PC-9 (cell line): ENCODE results near the gene MCM3. TPM values are rescaled to one million over a fixed set of nuclear protein-coding genes. Genes with fewer than 3 reads are reported as not detected.

Source experiments
- BruUV-seq: library from RNA; stranded (reverse); fragments of 400-500 nt; replicated peaks from 2 replicates; lab custom pipeline; 2021; lab: Mats Ljungman, UMichigan
- CTCF ChIA-PET: fragments of 300-600 bp; sonication (Branson Sonifier 250); formaldehyde crosslinking; loops from one replicate; lab custom pipeline; 2022; ENCODE audit warnings: antibody characterized with exemption; lab: Charles Lee
- POLR2A ChIA-PET: fragments of 300-600 bp; sonication (Branson Sonifier 250); formaldehyde crosslinking; loops from one replicate; lab custom pipeline; 2022; ENCODE audit warnings: antibody characterized with exemption; ENCODE audit not compliant: unreplicated experiment; lab: Charles Lee
- DNase-seq, 2 experiments: peaks; one replicate each; pipeline versions ENCODE4 v3.0.0 to v3.0.0-alpha.2; 2015 to 2022; ENCODE audit warnings: mixed read lengths in 1 of 2
- H2AFZ ChIP-seq: fragments of 200-600 bp; sonication (generic); 2 replicates; pipeline ENCODE4 v1.8.1; 2017; ENCODE audit warnings: antibody characterized with exemption
- H3F3A ChIP-seq: fragments of 200-600 bp; sonication (generic); 2 replicates; pipeline ENCODE4 v1.8.1; 2017; ENCODE audit warnings: antibody characterized with exemption, mild to moderate bottlenecking, low read depth; ENCODE audit not compliant: insufficient read depth
- H3K27ac ChIP-seq: fragments of 200-600 bp; sonication (generic); 2 replicates; pipeline ENCODE4 v1.6.1; 2016; ENCODE audit warnings: mixed run types
- H3K27me3 ChIP-seq: fragments of 200-600 bp; sonication (generic); 2 replicates; pipeline ENCODE4 v1.6.1; 2016; ENCODE audit warnings: low read depth, mixed run types; ENCODE audit not compliant: insufficient read depth
- H3K36me3 ChIP-seq: fragments of 200-600 bp; sonication (generic); 2 replicates; pipeline ENCODE4 v1.6.1; 2016; ENCODE audit warnings: low read depth, mixed run types
- H3K4me1 ChIP-seq: fragments of 200-600 bp; sonication (generic); replicated peaks from 2 replicates; pipeline ENCODE4 v1.6.1; 2016; ENCODE audit warnings: mixed run types; ENCODE audit not compliant: insufficient read depth
- H3K4me2 ChIP-seq: fragments of 200-600 bp; sonication (generic); 2 replicates; pipeline ENCODE4 v1.6.1; 2017; ENCODE audit warnings: mixed run types
- H3K4me3 ChIP-seq: fragments of 200-600 bp; sonication (generic); 2 replicates; pipeline ENCODE4 v1.6.1; 2016; ENCODE audit warnings: mixed run types
- H3K79me2 ChIP-seq: fragments of 200-600 bp; sonication (generic); 2 replicates; pipeline ENCODE4 v1.6.1; 2017; ENCODE audit warnings: low read depth, mixed run types
- H3K9me2 ChIP-seq: fragments of 200-600 bp; sonication (generic); 2 replicates; pipeline ENCODE4 v1.8.1; 2017; ENCODE audit warnings: mild to moderate bottlenecking; ENCODE audit not compliant: insufficient read depth
- H3K9me3 ChIP-seq: fragments of 200-600 bp; sonication (generic); 2 replicates; pipeline ENCODE4 v1.8.1; 2016; ENCODE audit warnings: low read depth; ENCODE audit not compliant: insufficient read depth
- H4K20me1 ChIP-seq: fragments of 200-600 bp; sonication (generic); 2 replicates; pipeline ENCODE4 v1.8.1; 2017; ENCODE audit not compliant: insufficient read depth
- EZH2 ChIP-seq: fragments of 200-600 bp; sonication (generic); IDR thresholded peaks from 2 replicates; pipeline ENCODE4 v1.8.0; 2017; ENCODE audit warnings: antibody characterized with exemption, low read depth
- intact Hi-C: fragments of 100-400 bp; cut with micrococcal nuclease; formaldehyde crosslinking; loops from one replicate; pipeline ENCODE4 v1.10.0; 2022; ENCODE audit not compliant: unreplicated experiment
- total RNA-seq: library from RNA; stranded (reverse); gene quantifications from 2 replicates; pipeline ENCODE4 v1.2.3, GENCODE V29; 2021
- TF ChIP-seq, protein P1 (sequence below): fragments of 200-600 bp; sonication (generic); conservative IDR thresholded peaks from 2 replicates; pipeline ENCODE4 v1.6.1; 2017; ENCODE audit warnings: mixed run types, antibody characterized with exemption, mild to moderate bottlenecking, moderate library complexity

The MCM3 gene
- total RNA-seq, 1 experiment from 2014 or later, result 111 TPM

DNA sequence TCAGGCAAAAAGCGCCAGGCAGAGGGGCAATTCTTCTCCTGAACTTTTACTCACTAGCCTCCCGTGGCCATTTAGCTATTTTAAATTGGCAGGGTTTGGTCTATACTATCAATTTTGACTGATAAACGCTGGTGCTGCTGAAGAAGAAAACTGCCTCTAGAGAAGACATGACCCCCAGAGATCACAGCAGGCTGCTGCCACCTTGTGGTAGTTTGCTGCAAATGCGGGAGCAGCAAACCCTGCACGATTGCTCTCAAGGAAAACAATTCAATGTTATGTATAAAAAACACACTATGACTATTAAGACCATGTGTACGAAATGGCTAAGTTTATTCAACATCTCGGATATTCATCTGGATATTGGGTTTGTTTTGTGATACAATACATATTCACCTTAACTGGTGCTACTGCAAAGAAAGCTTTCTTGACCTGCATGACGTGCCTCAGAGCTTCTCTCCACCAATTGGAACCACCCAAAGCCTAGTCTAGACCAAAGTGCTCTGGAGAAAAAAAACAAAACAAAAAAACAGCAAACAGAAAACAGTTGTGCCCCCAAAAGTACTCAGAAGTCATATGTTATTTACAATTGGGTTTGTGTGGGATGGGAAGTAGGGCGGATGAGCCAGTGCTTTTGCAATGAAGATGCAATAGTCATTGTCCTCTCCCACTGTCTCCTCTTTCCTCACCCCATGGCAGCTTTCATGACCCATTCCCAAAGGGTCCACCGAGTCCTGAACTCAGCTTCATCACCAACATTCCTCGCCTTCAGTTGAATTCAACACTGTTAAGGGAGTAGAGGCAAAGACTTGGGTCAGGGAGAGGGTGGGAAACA is 20.6 kb downstream of the MCM3 start:
- Histone ChIP-seq H3K4me1 (no peaks in the 10 kb centered on the region), H2AFZ (no peak overlapping the region), H3K4me3 (no peak overlapping the region), H3K9me3 (no peaks in the 10 kb centered on the region), H3K79me2 (no peaks in the 10 kb centered on the region), H3K27ac (no peak overlapping the region), H3K4me2 (no peak overlapping the region), H3K27me3 (no peaks in the 10 kb centered on the region), H3F3A (peaks cover 26% of the 10 kb centered on the region), H3K9me2 (no peaks in the 10 kb centered on the region), H4K20me1 (no peaks in the 10 kb centered on the region), H3K36me3 (peaks cover 37% of the 10 kb centered on the region; the same call in 1 of the 2 replicates)
- DNase-seq, result peak; percentile 50 to 56
- intact Hi-C loops, result loop anchor here (2.0 kb wide), 1 partner anchor 101 kb away; no protein-coding TSS in a partner anchor
- BruUV-seq, result TSS peak; percentile 18
- POLR2A ChIA-PET, result no interaction called here
- CTCF ChIA-PET, result interaction anchor here (1.6 to 1.7 kb wide), 2 partner anchors 19 to 22 kb away, joined by 3 read pairs; no protein-coding TSS in a partner anchor
- no peak for TF ChIP-seq EZH2
- TF ChIP-seq, protein P1, sequence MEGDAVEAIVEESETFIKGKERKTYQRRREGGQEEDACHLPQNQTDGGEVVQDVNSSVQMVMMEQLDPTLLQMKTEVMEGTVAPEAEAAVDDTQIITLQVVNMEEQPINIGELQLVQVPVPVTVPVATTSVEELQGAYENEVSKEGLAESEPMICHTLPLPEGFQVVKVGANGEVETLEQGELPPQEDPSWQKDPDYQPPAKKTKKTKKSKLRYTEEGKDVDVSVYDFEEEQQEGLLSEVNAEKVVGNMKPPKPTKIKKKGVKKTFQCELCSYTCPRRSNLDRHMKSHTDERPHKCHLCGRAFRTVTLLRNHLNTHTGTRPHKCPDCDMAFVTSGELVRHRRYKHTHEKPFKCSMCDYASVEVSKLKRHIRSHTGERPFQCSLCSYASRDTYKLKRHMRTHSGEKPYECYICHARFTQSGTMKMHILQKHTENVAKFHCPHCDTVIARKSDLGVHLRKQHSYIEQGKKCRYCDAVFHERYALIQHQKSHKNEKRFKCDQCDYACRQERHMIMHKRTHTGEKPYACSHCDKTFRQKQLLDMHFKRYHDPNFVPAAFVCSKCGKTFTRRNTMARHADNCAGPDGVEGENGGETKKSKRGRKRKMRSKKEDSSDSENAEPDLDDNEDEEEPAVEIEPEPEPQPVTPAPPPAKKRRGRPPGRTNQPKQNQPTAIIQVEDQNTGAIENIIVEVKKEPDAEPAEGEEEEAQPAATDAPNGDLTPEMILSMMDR, result peak; percentile 91

- ChIA-PET POLR2A (no interaction called here), CTCF (interaction anchor here (0.7 to 1.6 kb wide), 2 partner anchors 21 to 139 kb away, joined by 3 to 5 read pairs; no protein-coding TSS in a partner anchor)
- no peak overlapping the region for H3K4me2 ChIP-seq
- no peak overlapping the region for H3K4me3 ChIP-seq
- intact Hi-C loops, result loop anchor here (2.0 kb wide), 1 partner anchor 100 kb away; no protein-coding TSS in a partner anchor
- no peaks in the 10 kb centered on the region for H4K20me1 ChIP-seq
- no peak for TF ChIP-seq EZH2
- TF ChIP-seq, protein P1, result no peak
- BruUV-seq, result no TSS peak
- peaks cover 33% of the 10 kb centered on the region; the same call in 1 of the 2 replicates for H3K36me3 ChIP-seq
- H2AFZ ChIP-seq, result no peak overlapping the region
- H3K9me2 ChIP-seq, result no peaks in the 10 kb centered on the region
- peaks cover 26% of the 10 kb centered on the region for H3F3A ChIP-seq
- DNase-seq, result no peak
- no peaks in the 10 kb centered on the region for H3K4me1 ChIP-seq
- H3K9me3 ChIP-seq, result no peaks in the 10 kb centered on the region
- no peaks in the 10 kb centered on the region for H3K79me2 ChIP-seq
- no peaks in the 10 kb centered on the region for H3K27me3 ChIP-seq
- H3K27ac ChIP-seq, result no peak overlapping the region
Observed at GRCh38 chr6:52262620-52263344, 21.8 kb downstream of the MCM3 start.

DNA sequence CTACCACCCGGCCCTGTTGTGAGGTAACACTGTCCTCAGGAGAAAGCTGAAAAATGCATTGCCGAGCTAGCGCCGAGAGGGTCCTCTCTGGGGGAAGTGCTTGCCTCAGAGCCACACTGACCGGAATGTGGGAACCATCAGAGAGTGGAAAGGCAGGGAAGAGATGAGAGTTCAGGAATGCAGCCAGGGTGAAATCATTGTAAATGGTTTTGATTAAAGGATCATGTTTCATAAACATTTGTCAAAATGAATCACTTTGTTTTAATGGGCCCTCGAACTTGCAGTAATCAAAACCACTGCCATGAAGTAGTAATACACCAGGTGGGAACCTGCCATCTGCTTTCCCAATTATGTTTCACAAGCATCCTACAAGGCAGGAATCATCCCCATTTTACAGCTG is 23.3 kb downstream of the MCM3 start:
- BruUV-seq, result no TSS peak
- no peak overlapping the region for H3K27ac ChIP-seq
- intact Hi-C loops, result no loop called here
- no peak for DNase-seq
- peaks cover 24% of the 10 kb centered on the region for H3F3A ChIP-seq
- H3K36me3 ChIP-seq, result peaks cover 27% of the 10 kb centered on the region; the same call in 1 of the 2 replicates
- no peaks in the 10 kb centered on the region for H3K9me2 ChIP-seq
- no peaks in the 10 kb centered on the region for H3K4me1 ChIP-seq
- no peaks in the 10 kb centered on the region for H3K27me3 ChIP-seq
- no peak overlapping the region for H3K4me3 ChIP-seq
- no peaks in the 10 kb centered on the region for H3K9me3 ChIP-seq
- CTCF ChIA-PET, result no interaction called here
- no peaks in the 10 kb centered on the region for H4K20me1 ChIP-seq
- no peak overlapping the region for H2AFZ ChIP-seq
- H3K4me2 ChIP-seq, result no peak overlapping the region
- TF ChIP-seq, protein P1, result no peak
- TF ChIP-seq EZH2, result no peak
- POLR2A ChIA-PET, result no interaction called here
- no peaks in the 10 kb centered on the region for H3K79me2 ChIP-seq
